ENCODE measurements around the gene KLF9.

KLF9 gene

DNA sequence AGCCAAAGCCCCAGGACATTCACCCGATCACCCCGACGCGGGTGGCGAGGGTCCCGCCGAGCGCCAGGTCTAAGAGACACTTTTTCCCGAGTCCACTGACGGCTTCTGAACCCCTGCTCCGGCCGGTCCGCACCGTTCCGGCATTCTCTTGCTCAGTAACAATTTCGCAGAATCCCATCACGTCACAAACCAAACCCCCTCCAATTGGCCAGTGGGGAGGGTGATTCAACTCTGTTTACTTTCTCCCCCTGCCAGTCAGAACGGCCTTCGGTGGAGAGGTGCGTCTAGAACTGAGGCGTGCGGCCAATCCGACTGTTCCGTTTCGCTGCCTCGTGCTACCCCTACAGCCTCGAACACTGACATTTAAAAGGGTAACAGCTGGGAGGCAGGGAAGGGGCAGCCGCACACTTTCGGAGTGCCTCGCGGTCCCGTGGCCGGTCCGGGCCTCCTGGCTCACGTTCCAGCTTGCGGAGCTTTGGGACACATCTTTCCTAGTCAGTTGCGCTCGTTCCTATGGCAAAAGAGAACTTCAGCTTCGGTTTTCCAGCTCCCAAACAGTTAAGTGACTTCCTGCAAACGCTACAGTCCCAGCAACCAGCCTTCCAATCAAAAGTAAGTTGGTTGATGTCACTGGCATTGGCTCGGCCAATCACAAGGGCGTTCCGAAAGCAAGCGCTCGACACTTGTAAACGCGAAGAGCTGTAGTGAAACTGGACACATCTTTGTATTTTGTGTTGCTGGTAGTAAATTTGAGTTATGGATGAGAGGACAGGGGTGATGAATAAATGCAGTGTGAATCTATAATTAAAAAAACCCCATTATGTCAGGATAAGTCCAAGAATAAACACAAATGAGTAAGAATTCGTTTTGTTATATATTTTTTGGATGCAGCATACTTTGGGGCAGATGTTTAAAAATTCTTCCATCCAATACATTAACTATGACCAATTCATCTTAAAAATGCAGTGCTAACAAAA lies at the start of gene KLF9:
Gene KLF9 (minus strand): TSS at position 859 of the 977 bp plus-strand sequence. CDS start 1,294 bp downstream, outside the sequence.
- peak; percentile 94 for DNase-seq

DNA sequence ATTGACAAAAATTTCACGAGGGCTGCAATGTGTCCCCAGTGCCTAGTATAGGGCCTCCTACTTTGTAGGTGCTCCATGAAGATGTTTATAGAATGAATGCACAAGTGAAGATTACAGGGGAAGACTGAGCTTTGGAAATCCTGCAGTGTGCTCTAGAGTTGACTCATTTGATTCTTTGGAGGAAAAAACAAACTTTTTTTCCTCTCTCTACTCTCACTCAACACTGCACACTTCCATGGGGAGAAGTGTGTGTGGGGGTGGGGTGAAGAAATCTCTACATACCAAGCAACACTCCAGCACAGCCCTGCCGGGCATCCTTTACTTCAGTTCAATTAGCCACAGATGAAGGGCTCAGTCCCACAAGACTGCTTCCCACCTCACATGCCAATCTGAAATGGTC lies 49.4 kb upstream of the KLF9 start:
- no peak for DNase-seq

DNA sequence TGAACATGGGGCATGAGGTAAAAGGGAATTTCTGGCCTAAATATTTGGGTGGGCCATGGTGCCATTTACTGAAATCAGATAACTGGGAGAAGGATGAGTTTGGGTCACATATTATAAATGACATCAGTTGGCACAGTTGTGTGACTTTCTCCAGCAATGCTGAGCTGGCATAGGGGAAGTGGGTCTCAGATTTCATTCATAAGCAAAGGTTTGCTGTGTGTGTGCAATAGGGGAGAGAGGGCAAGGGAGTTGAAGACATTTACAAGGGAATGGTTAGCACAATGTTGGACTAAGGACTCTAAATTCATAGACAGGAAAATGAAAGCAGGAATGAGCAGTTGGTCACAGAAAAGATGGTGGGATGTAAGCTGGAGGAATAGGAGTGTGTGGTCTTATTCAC lies 47.8 kb upstream of the KLF9 start:
- no peak for DNase-seq

DNA sequence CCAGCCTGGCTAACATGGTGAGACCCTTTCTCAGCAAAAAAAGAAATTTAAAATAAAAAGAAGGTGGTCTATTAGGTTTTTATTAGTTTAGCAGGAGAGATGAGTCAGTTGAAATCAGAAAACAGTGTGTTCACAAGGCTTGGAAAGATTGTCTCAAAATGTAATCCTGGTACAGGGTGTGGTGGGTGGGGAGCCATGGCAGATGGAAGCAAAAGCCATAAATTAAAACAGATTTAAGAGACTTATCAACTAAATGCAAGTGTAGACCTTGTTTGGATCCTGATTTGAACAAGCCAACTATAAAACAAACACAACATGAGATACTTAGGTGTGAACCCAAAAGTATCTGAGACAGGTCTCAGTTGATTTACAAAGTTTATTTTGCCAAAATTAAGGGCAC lies 42.8 kb upstream of the KLF9 start:
- no peak for DNase-seq

DNA sequence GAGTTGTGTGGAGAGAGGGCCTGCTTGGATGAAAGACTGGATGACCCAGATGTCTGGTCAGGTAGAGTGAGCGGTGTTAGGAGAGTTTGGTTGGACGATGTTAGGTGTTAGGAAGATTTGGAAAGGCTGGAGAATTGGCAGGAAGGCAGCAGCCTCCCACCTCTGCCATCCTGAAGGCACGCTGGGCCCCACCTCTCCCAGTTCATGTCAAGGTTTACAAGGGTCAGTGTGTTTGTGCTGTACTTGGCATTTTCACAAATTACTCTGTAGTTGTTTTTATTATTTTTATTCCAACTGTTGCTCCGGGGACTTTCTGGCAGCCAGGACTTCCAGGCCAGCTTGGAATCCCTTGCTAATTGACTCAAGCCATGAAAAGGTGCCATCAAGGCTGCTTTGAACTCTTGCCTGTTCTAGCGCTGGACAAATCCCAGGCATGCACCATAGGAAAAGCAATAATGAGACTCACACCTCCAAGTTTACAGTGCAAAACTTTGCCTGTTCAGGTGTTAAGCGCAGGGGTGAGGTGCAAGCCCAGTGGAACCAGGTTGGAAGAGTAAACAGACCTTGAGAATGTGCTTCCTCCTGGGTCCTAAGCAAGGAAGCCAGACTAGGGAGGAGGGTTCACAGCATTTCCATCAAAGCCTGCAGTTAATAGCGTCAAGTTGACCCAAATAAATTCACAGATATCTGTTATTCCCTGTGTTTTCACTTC lies 41.7 kb upstream of the KLF9 start:
- DNase-seq = no peak

DNA sequence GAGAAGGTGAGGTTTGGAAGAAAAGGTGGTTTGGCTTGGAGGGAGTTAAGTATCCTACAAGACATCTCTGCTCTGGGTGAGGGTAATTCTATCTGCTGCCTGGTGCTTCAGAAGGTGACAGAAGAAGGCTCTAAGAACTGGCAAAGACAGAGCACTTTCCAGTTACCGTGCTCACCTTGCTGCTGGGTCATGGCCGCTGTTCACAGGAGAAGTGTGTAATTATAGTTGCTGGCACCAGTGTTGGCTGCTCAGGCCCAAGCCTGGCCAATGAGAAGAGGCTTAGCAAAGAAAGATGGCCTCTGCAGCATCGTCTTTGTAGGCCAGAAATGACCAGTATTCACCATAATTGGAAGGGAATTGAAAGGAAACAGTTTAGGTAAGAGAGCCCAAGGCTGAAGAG lies 37.9 kb upstream of the KLF9 start:
- no peak for DNase-seq

DNA sequence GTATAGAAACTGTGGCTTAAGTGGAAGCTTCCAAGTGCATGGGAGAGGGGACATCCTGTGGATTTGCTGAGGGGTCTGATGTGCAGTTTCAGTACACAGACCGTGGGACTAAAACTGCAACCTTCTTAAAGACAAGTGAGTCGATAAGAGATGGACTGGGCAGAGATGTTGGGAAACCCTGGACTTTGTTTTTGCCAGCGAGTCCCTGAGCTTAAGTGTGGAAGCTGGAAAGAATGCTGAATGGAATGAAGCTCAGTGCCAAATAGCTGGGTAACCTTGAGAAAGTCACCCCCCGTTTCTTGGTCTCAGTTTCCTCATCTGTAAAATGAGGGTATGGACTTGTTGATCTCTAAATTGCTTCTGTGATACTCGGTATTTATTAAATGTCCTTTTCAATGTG lies 37.3 kb upstream of the KLF9 start:
- DNase-seq = no peak

DNA sequence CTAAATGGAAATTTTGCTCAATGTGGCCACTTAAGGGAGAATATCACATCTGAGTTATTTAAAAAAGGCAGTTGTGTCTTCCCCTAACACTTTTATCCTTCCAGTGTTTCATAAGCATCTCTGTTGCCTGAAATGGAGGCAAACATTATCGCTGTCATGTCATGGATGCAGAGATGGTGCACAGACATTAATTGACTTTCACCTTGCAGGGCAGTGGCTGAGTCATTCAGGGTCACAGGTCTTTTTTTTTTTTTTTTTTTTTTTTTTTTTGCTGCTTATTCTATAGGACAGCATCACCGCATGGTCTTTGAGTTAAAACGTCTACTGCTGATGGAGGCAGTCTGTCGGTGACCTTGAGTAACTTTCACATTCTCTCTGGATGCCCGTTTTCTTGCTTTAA lies 36.3 kb upstream of the KLF9 start:
- DNase-seq = no peak

DNA sequence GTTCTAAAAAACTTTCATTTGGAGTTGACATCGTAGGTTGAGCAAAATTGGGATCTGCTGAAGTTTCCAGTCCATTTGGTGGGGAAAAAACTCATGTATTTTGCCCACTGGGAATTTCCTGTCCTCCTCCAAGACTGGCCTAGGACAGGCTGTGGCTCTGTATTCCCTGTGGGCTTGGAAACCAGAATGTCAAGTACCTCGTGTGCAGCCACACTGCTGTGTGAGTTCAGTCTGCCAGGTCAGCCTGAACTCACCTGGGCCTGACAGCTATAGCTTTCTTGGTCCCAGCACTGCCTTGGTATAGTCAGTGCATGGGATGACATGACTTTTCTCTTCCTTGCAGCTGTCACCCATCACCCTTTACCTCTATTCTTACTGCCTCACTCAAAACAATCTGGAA lies 35.0 kb upstream of the KLF9 start:
- no peak for DNase-seq

DNA sequence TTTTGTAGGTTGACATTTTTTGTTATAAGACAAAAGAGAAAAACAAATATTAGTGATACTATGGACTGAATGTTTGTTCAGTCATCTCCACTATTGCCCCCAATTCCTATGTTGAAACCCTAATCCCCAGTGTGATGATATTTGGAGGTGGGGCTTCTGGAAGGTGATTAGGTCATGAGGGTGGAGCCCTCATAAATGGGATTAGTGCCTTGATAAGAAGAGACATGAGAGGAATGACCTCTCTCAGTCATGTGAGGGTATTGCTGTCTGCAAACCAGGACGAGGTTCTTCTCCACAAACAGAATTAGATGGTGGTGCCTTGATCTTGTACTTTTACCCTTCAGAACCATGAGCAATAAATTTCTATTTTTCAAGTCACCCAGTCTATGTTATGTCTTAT lies 34.5 kb upstream of the KLF9 start:
- DNase-seq = no peak

DNA sequence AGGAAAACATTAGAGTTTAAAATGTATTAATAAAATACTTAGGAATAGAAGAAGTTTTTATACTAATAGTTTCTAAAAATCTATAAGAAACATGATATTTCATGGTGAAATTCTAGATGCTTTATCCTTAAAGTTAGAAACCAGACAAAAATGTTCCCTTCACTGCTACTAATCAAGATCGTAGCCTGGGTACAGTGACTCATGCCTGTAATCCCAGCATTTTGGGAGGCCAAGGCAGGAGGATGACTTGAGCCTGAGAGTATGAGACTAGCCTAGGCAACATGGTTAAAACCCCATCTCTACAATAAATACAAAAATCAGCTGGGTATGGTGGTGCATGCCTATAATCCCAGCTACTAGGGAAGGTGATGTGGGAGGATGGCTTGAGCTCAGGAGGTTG lies 30.4 kb upstream of the KLF9 start:
- DNase-seq = no peak

DNA sequence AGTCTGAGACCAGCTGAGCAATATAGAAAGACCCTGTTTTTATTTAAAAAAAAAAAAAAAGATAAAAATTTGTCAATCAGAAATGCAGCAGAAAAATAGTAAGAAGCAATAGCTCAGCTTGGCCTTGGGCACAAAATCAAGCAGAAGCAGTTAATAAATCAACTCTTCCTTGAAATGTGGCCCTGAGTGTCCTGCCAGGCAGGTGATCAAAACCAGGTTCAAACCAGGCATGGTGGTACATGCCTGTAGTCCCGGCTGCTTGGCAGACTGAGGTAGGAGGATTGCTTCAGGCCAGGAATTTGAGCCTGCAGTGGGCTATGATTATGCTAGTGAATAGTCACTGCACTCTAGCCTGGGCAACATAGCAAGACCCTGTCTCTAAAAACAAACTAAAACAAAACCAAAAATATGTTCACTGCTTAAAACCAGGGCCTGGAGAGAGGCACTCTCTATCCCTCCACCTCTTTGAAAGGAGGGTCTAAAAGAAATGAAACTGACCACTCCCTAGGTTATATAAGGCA lies 27.9 kb upstream of the KLF9 start:
- DNase-seq = no peak

DNA sequence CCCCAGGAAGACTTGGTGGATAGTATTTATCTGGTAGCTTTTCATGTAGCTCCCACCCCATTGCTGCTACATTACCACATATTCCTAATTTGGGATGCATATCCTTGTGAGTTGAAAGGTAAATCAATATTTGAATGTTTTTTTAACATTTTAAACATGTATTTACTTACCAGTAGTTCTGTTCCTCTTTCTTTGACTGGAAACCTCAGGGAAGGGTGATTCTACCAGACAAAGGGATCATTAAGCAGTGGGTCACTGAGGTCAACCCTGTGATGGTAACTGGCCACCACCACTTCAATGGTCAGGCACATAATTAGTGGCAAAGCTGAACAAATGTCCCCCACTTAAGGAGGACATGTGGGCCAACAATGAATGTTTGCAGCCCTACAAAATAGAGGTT lies 27.2 kb upstream of the KLF9 start:
- no peak for DNase-seq

DNA sequence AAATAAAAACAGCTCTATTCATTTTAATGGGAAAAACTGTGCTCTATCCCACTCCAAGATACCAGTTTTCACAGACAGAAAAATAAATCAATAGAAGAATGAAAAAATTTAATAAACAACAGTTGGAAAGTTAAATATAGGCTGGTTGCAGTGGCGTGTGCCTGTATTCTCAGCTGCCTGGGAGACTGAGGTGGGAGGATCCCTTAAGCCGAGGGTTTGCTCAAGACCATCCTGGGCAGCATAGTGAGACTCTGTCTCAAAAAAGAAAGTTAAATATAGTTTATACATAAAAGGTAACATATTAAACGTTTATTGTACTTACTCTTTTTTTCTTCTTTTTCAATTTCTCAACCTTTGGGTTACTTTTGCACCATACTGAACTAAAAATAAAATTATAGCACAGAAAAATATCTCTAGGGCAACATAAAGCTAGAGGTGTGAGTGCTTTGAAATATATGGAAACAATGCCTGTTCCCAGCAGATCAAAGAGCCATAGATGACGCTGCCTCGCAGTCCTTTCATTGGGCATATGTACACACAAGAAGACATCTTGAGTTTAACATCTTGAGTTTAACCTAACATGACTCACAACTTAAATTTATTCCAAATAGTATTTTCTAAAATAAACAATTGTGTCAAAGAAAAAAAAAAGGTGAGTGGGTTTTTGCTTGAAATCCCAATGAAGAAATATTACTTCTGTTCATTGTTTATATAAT lies 25.7 kb upstream of the KLF9 start:
- no peak for DNase-seq

DNA sequence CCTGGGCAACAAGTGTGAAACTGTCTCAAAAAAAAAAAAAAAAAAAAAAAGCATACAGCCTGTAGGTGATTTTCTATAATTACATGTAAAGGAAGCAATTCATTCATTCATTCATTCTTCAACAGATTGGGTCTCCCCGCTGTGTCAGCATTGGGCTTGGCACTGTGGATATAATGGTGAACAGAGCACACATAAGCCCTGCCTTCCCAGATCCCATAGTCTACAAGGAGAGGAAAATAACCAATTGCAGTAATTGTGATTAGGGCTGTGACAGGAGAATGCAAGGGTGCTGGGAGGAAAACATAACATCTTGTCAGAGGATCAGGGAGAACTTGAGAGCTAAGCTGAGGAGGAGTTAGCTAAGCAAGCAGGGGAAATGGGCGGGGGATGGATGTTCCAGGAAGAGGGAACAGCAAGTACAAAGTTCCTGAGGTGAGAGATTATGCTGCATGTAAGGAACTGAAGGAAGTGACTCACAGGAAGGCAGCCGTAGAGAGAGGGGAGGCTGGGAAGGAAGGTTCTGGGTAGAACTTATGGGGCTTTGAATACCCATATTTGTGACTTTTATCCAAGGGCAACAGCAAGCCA lies 24.0 kb upstream of the KLF9 start:
- no peak for DNase-seq

DNA sequence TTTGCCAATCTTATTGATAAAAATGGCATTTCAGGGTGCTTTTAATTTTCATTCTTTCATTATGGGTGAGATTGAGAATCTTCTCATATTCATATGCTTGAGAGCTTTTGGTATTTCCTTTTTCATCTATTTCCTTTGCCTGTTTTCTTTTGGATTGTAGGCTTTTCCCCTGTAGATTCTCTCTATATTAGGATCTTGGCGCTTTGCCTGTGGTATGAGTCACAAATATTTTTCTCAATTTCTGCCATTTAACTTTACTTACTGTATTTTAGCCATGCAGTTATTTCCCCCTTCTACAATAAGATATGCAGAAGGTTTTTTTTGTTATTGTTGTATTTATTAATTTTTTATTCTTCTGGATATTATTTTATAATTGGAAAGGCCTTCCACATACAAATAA lies 21.5 kb upstream of the KLF9 start:
- DNase-seq = no peak

DNA sequence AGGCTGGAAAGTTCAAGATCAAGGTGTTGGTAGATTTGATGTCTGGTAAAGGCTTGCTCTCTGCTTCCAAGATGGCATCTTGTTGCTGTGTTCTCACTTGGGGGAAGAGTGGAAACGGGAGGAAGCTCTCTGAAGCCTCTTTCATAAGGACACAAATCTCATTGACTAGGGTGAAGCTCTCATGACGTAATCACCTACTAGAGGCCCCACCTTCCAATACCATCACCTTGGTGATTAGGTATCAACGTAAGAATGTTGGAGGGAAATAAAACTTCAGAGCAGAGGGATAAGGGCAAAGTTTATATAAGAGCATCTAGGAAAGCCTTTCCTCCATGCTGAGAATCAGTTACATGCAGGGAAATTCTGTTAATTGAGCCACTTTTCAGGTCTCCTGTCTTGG lies 15.4 kb upstream of the KLF9 start:
- DNase-seq = no peak

DNA sequence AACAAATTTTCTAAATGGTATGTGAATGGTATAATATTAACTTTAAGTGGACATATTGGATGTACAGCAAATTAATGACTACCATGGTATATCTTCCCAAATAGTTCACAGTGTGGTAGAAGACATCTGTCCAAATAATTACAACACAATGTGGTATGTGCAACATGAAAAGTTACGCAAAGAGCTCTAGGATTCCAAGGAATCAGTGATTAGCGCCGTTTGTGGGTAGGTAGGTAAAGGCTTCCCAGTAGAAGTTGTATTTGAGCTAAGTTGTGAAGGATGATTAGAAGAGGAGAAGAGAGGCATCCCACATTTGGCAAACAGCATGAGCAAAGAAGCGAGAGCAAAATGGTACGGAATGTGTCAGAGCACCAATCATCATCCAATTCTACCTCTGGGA lies 14.3 kb upstream of the KLF9 start:
- no peak for DNase-seq

DNA sequence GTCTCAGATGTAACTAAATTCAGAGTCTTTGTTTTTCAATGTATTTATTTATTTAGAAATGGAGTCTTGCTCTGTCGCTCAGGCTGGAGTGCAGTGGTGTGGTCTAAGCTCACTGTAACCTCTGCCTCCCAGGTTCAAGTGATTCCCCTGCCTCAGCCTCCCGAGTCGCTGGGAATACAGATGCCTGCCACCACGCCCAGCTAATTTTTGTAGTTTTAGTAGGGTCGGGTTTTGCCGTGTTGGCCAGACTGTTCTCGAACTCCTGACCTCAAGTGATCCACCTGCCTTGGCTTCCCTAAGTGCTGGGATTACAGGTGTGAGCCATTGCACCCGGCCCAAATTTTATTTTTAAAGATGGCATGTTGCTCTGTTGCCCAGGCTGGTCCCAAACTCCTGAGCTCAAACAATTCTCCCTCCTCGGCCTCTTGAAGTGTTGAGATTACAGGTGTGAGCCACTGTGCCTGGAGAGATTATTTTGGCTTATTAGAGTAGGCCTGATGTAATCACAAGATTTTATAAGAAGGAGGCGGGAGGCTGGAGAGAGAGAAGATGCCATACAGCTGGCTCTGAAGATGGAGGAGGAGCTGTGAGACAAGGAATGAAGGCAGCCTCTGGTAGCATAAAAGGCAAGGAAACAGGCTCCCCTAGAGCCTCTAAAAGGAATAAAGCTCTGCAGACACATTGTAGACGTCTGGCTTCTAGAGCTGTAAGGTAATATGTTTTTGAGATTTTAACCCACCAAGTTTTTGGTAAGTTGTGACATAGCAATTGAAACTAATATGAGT lies 12.9 kb upstream of the KLF9 start:
- DNase-seq = no peak

DNA sequence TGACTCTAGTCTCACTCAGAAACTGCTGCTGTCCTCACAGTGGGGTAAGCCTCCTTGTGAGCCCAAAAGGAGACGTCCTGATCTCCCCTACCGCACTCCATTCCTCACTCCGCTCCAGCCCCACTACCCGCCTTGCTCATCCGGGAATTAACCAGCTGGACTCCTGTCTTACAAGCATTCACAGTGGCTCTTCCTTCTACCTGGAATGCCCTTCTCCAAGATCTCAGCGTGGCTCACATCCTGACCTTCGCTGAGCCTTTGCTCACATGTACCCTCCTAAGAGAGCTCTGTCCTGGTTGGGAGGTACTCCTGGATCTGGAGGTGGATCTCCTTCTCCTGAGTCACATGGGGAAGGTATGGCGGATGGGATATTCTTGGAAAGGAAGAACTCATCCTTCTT lies 10.7 kb upstream of the KLF9 start:
- no peak for DNase-seq

DNA sequence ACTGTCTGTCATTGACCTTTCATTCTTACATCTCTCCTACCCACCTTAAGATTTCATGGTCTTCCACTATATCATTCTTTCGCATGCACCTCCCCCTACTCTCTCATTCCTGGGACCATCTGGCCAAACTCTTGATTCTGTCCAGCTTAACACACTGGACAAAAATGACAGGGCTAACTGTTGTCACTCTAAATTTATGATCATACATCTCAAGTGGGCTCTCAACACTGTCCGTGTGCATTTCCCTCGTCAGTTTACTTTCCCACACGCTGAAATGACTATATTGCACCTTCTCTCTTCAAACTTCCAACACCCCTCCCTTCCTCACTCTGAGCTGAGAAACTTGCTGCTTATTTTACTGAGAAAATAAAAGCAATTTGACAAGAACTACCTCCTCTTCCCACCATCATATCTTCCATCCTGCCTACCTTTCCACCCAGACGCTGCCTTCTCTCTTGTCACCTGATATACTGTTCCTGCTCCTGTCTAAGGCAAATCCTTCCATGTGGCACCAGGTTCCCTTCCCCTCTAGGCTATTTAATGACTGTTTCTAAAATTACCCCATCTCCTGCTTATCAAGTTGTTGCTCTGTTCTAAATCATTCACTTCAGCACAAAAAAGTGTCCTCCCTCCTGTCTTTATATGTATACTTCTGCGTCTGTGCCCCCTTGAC lies 8.1 kb upstream of the KLF9 start:
- no peak for DNase-seq

Data from right hindlimb (tissue), 1 donor.